PC-9 (cell line): ENCODE results near the gene PORCN. TPM values are rescaled to one million over a fixed set of nuclear protein-coding genes. Genes with fewer than 3 reads are reported as not detected.

Experiments
- BruUV-seq: library from RNA; stranded (reverse); fragments of 400-500 nt; replicated peaks from 2 replicates; lab custom pipeline; 2021; lab: Mats Ljungman, UMichigan
- CTCF ChIA-PET: fragments of 300-600 bp; sonication (Branson Sonifier 250); formaldehyde crosslinking; loops from one replicate; lab custom pipeline; 2022; ENCODE audit warnings: antibody characterized with exemption; lab: Charles Lee
- POLR2A ChIA-PET: fragments of 300-600 bp; sonication (Branson Sonifier 250); formaldehyde crosslinking; loops from one replicate; lab custom pipeline; 2022; ENCODE audit warnings: antibody characterized with exemption; ENCODE audit not compliant: unreplicated experiment; lab: Charles Lee
- DNase-seq, 2 experiments: peaks; one replicate each; pipeline versions ENCODE4 v3.0.0 to v3.0.0-alpha.2; 2015 to 2022; ENCODE audit warnings: mixed read lengths in 1 of 2
- H2AFZ ChIP-seq: fragments of 200-600 bp; sonication (generic); 2 replicates; pipeline ENCODE4 v1.8.1; 2017; ENCODE audit warnings: antibody characterized with exemption
- H3F3A ChIP-seq: fragments of 200-600 bp; sonication (generic); 2 replicates; pipeline ENCODE4 v1.8.1; 2017; ENCODE audit warnings: antibody characterized with exemption, mild to moderate bottlenecking, low read depth; ENCODE audit not compliant: insufficient read depth
- H3K27ac ChIP-seq: fragments of 200-600 bp; sonication (generic); 2 replicates; pipeline ENCODE4 v1.6.1; 2016; ENCODE audit warnings: mixed run types
- H3K27me3 ChIP-seq: fragments of 200-600 bp; sonication (generic); 2 replicates; pipeline ENCODE4 v1.6.1; 2016; ENCODE audit warnings: low read depth, mixed run types; ENCODE audit not compliant: insufficient read depth
- H3K36me3 ChIP-seq: fragments of 200-600 bp; sonication (generic); 2 replicates; pipeline ENCODE4 v1.6.1; 2016; ENCODE audit warnings: low read depth, mixed run types
- H3K4me1 ChIP-seq: fragments of 200-600 bp; sonication (generic); replicated peaks from 2 replicates; pipeline ENCODE4 v1.6.1; 2016; ENCODE audit warnings: mixed run types; ENCODE audit not compliant: insufficient read depth
- H3K4me2 ChIP-seq: fragments of 200-600 bp; sonication (generic); 2 replicates; pipeline ENCODE4 v1.6.1; 2017; ENCODE audit warnings: mixed run types
- H3K4me3 ChIP-seq: fragments of 200-600 bp; sonication (generic); 2 replicates; pipeline ENCODE4 v1.6.1; 2016; ENCODE audit warnings: mixed run types
- H3K79me2 ChIP-seq: fragments of 200-600 bp; sonication (generic); 2 replicates; pipeline ENCODE4 v1.6.1; 2017; ENCODE audit warnings: low read depth, mixed run types
- H3K9me2 ChIP-seq: fragments of 200-600 bp; sonication (generic); 2 replicates; pipeline ENCODE4 v1.8.1; 2017; ENCODE audit warnings: mild to moderate bottlenecking; ENCODE audit not compliant: insufficient read depth
- H3K9me3 ChIP-seq: fragments of 200-600 bp; sonication (generic); 2 replicates; pipeline ENCODE4 v1.8.1; 2016; ENCODE audit warnings: low read depth; ENCODE audit not compliant: insufficient read depth
- H4K20me1 ChIP-seq: fragments of 200-600 bp; sonication (generic); 2 replicates; pipeline ENCODE4 v1.8.1; 2017; ENCODE audit not compliant: insufficient read depth
- EZH2 ChIP-seq: fragments of 200-600 bp; sonication (generic); IDR thresholded peaks from 2 replicates; pipeline ENCODE4 v1.8.0; 2017; ENCODE audit warnings: antibody characterized with exemption, low read depth
- intact Hi-C: fragments of 100-400 bp; cut with micrococcal nuclease; formaldehyde crosslinking; loops from one replicate; pipeline ENCODE4 v1.10.0; 2022; ENCODE audit not compliant: unreplicated experiment
- total RNA-seq: library from RNA; stranded (reverse); gene quantifications from 2 replicates; pipeline ENCODE4 v1.2.3, GENCODE V29; 2021
- TF ChIP-seq, protein P1 (sequence below): fragments of 200-600 bp; sonication (generic); conservative IDR thresholded peaks from 2 replicates; pipeline ENCODE4 v1.6.1; 2017; ENCODE audit warnings: mixed run types, antibody characterized with exemption, mild to moderate bottlenecking, moderate library complexity

The PORCN gene
- total RNA-seq, 1 experiment from 2014 or later: 11.9 TPM

DNA sequence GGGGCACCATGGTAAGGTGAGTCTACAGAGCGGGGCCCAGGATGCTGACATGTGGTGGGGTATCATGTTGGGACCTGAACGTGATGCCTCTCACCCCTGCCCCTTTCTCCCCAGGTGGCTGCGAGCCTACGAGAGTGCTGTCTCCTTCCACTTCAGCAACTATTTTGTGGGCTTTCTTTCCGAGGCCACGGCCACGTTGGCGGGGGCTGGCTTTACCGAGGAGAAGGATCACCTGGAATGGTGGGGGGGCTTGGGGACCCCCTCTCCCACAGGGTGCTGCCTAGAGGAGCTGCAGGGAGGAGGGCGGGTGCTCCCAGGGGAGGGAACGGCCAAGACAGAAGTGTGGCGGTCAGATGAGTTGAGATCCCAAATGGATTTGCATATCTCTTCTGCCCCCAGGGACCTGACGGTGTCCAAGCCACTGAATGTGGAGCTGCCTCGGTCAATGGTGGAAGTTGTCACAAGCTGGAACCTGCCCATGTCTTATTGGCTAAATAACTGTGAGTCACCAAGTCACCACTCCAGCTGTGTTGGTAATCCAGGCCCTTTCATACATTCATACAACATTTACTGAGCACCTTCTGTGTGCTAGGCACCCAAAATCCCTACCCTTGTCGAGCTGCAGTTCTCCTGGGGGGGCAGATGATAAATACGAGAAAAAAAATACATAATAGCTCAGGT, 5.5 kb downstream of the PORCN start:
- Histone ChIP-seq H4K20me1 (no peaks in the 10 kb centered on the region), H3K4me3 (no peak overlapping the region), H3K9me3 (no peaks in the 10 kb centered on the region), H2AFZ (no peak overlapping the region), H3K4me1 (no peaks in the 10 kb centered on the region), H3K36me3 (no peaks in the 10 kb centered on the region), H3K27ac (no peak overlapping the region), H3F3A (no peaks in the 10 kb centered on the region), H3K4me2 (no peak overlapping the region), H3K9me2 (no peaks in the 10 kb centered on the region), H3K27me3 (no peaks in the 10 kb centered on the region), H3K79me2 (no peaks in the 10 kb centered on the region)
- ChIA-PET CTCF (no interaction called here), POLR2A (no interaction called here)
- DNase-seq: no peak
- TF ChIP-seq, protein P1, sequence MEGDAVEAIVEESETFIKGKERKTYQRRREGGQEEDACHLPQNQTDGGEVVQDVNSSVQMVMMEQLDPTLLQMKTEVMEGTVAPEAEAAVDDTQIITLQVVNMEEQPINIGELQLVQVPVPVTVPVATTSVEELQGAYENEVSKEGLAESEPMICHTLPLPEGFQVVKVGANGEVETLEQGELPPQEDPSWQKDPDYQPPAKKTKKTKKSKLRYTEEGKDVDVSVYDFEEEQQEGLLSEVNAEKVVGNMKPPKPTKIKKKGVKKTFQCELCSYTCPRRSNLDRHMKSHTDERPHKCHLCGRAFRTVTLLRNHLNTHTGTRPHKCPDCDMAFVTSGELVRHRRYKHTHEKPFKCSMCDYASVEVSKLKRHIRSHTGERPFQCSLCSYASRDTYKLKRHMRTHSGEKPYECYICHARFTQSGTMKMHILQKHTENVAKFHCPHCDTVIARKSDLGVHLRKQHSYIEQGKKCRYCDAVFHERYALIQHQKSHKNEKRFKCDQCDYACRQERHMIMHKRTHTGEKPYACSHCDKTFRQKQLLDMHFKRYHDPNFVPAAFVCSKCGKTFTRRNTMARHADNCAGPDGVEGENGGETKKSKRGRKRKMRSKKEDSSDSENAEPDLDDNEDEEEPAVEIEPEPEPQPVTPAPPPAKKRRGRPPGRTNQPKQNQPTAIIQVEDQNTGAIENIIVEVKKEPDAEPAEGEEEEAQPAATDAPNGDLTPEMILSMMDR: no peak
- TF ChIP-seq EZH2: no peak
- no TSS peak for BruUV-seq
- intact Hi-C loops: no loop called here

DNA sequence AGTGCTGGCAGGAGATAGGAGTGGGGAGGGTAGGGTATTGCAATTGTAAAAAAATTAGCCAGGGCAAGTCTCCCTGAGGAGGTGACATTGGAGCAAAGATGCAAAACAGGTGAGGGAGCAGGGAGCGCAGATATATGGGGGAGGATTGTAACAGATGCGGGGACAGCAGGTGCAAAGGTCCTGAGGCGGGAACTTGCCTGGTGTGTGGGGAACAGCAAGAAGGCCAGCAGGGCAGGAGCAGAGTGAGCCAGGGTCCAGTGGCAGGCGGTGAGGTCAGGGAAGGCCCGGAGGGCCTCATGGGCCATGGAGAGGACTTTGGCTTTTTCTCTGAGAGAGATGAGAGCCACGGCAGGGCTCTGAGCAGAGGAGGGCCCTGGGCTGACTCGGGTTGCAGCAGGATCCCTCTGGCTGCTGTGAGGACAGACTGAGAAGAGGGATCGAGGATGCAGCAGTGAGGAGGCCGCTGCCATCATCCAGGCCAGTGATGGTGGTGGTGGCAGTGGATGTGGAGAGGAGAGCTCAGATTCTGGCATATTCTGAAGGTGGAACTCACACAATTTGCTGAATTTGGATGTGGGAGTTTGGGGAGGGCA, 6.2 kb downstream of the PORCN start:
- no peaks in the 10 kb centered on the region for H4K20me1 ChIP-seq
- intact Hi-C loops: no loop called here
- no peaks in the 10 kb centered on the region for H3K9me3 ChIP-seq
- POLR2A ChIA-PET: no interaction called here
- H3K4me3 ChIP-seq: no peak overlapping the region
- no peaks in the 10 kb centered on the region for H3K4me1 ChIP-seq
- CTCF ChIA-PET: no interaction called here
- H3K79me2 ChIP-seq: no peaks in the 10 kb centered on the region
- H2AFZ ChIP-seq: no peak overlapping the region
- no peaks in the 10 kb centered on the region for H3K36me3 ChIP-seq
- no peak for DNase-seq
- TF ChIP-seq, protein P1: no peak
- no peak for TF ChIP-seq EZH2
- no peak overlapping the region for H3K27ac ChIP-seq
- H3K27me3 ChIP-seq: no peaks in the 10 kb centered on the region
- no peak overlapping the region for H3K4me2 ChIP-seq
- H3K9me2 ChIP-seq: no peaks in the 10 kb centered on the region
- BruUV-seq: no TSS peak
- H3F3A ChIP-seq: no peaks in the 10 kb centered on the region

DNA sequence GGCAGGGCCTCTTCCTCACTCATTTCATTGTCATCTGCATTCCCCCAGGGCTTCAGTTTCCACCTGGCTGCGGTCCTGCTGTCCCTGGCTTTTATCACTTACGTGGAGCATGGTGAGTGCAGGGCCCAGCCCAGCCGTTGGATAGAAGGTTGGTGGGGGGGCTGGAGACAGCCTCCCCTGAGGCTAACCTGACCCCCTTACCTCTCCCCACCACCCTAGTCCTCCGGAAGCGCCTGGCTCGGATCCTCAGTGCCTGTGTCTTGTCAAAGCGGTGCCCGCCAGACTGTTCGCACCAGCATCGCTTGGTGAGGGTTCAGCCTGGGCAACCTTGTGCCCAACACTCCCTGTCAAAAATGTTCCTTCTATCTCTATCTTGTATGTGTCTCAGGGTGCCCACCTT, 7.0 kb downstream of the PORCN start:
- intact Hi-C loops: no loop called here
- CTCF ChIA-PET: no interaction called here
- BruUV-seq: no TSS peak

More for the DNA sequence above, 7.0 kb downstream of the PORCN start:
- Histone ChIP-seq H3F3A (no peaks in the 10 kb centered on the region), H3K27me3 (no peaks in the 10 kb centered on the region), H3K4me1 (no peaks in the 10 kb centered on the region), H3K36me3 (no peaks in the 10 kb centered on the region), H4K20me1 (no peaks in the 10 kb centered on the region), H3K9me2 (no peaks in the 10 kb centered on the region), H3K79me2 (no peaks in the 10 kb centered on the region), H3K4me2 (no peak overlapping the region), H3K4me3 (no peak overlapping the region), H3K27ac (no peak overlapping the region), H2AFZ (no peak overlapping the region), H3K9me3 (no peaks in the 10 kb centered on the region)
- no peak for DNase-seq
- no peak for TF ChIP-seq EZH2
- TF ChIP-seq, protein P1: no peak
- POLR2A ChIA-PET: no interaction called here
